WERI-Rb-1 (cell line): ENCODE data around the gene NEK5.

Experiments
- DNase-seq: peaks from one replicate; pipeline ENCODE4 v3.0.0-alpha.2; 2020
- H3K27ac ChIP-seq: fragments of 250-450 bp; sonication (Bioruptor Pico); 2 replicates; pipeline ENCODE4 v1.5.1; 2020; ENCODE audit warnings: mild to moderate bottlenecking, moderate library complexity
- H3K27me3 ChIP-seq: fragments of 250-450 bp; sonication (Bioruptor Pico); 2 replicates; pipeline ENCODE4 v1.5.1; 2021; ENCODE audit warnings: mild to moderate bottlenecking, low read depth, moderate library complexity; ENCODE audit not compliant: insufficient read depth, severe bottlenecking
- H3K36me3 ChIP-seq: fragments of 250-450 bp; sonication (Bioruptor Pico); 2 replicates; pipeline ENCODE4 v1.5.1; 2020; ENCODE audit warnings: mild to moderate bottlenecking, moderate library complexity
- H3K4me3 ChIP-seq: 2 replicates; pipeline ENCODE4 v1.5.1; 2011; ENCODE audit warnings: low read depth, mild to moderate bottlenecking, control low read depth, low read length
- H3K9me3 ChIP-seq: fragments of 250-450 bp; sonication (Bioruptor Pico); 2 replicates; pipeline ENCODE4 v1.5.1; 2021; ENCODE audit warnings: mild to moderate bottlenecking, moderate library complexity; ENCODE audit not compliant: severe bottlenecking
- TF ChIP-seq, protein P1 (sequence below): IDR thresholded peaks from 2 replicates; pipeline ENCODE4 v1.5.1; 2011; ENCODE audit warnings: low read depth, mild to moderate bottlenecking, control low read depth, inconsistent platforms, low read length

Gene NEK5

DNA sequence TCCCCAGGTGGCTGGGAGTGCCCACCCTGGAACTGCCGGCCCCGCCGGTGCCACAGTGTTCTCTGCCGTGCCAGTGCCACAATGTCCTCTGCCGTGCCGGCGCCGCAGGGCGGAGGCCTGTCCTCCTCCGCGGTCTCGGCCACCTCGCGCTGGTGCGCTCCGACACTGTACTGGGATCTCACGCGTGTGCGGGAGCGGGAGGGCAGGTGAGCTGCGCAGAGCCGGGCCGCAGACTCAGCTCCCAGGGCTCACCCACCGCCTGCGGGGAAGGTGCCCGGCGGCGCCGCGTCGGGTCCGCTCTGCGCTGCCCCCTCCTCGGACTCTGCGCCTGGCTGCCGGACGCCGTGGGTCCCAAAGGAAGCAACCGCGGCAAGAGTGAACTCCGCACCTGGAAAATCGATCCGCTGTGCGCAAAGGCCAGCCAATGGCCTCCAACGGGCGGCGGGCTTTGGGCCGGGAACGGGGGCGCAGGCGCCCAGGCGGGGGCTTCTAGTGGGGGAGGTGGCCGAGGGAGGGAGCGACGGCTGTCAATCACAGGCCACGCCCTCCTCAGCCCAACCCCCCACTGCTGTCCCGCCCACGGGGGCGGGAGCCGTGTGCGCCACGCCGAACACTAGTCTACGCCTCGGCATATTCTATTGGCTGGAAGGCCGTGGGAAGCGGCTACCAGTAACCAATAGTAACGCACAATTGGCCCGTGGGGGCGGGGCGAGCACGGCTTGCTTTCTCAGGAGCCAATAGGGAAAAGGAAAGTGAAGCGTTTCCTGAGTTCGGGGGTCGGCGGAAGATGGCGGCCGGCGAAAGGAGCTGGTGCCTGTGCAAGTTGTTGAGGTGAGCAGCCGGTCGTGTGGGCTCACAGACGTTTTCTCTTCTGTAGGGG is 117.0 kb downstream of the NEK5 start, which contains the start of gene ALG11:
ALG11 (plus strand) TSS at position 767 of the 880 bp plus-strand sequence; CDS start at position 788, 21 bp downstream.
- TF ChIP-seq, protein P1, sequence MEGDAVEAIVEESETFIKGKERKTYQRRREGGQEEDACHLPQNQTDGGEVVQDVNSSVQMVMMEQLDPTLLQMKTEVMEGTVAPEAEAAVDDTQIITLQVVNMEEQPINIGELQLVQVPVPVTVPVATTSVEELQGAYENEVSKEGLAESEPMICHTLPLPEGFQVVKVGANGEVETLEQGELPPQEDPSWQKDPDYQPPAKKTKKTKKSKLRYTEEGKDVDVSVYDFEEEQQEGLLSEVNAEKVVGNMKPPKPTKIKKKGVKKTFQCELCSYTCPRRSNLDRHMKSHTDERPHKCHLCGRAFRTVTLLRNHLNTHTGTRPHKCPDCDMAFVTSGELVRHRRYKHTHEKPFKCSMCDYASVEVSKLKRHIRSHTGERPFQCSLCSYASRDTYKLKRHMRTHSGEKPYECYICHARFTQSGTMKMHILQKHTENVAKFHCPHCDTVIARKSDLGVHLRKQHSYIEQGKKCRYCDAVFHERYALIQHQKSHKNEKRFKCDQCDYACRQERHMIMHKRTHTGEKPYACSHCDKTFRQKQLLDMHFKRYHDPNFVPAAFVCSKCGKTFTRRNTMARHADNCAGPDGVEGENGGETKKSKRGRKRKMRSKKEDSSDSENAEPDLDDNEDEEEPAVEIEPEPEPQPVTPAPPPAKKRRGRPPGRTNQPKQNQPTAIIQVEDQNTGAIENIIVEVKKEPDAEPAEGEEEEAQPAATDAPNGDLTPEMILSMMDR: no peak
- H3K27me3 ChIP-seq: no peaks in the 10 kb centered on the region
- peak within 1 kb of the TSS; percentile 81 for H3K4me3 ChIP-seq
- no peaks in the 10 kb centered on the region for H3K9me3 ChIP-seq
- peak; percentile 96 for DNase-seq
- H3K27ac ChIP-seq: peak within 1 kb of the TSS; percentile 78
- no peaks in the 10 kb centered on the region for H3K36me3 ChIP-seq

DNA sequence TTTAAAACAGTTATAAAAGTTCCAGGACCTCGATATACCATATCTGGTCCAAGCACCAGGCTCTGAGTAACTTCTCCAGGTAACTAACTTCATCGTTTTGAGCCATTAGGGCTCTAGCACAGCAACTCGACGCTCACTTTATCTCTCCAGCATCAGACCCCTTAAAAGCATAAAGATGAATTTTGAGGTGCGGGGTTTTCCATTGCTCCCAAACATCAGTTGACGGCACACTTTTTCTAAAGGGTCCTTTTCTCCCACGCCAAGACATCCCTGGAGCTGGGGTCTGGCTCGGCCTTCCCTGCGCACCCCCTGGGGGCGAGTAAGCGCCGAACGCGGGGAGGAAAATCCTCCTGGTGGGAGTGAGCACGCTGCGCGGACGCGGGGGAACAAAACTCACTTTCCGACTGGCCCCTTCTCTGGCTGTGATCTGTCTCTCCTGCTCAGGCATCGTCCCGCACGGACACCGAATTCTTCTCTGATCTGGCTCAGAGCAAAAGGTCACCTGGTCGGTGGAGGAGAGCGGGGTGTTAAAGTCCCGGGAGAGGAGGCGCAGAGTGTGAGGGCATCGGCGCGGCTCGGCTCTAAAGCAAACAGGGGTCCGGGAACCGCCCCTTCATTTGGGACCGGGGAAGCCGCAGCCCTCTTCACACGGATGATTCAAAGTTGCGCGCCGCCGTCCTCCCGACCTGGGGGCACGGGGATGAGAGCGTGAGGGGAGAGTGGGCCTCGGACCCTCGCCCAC is 117.8 kb downstream of the NEK5 start, which contains the start of gene ATP7B:
ATP7B (minus strand) TSS at position 561 of the 742 bp plus-strand sequence; CDS start at position 448, 113 bp downstream.
- DNase-seq: peak; percentile 11
- Histone ChIP-seq H3K27ac (peak within 1 kb of the TSS; percentile 78), H3K36me3 (no peaks in the 10 kb centered on the region), H3K27me3 (no peaks in the 10 kb centered on the region), H3K4me3 (peak within 1 kb of the TSS; percentile 81), H3K9me3 (no peaks in the 10 kb centered on the region)
- TF ChIP-seq, protein P1: no peak

DNA sequence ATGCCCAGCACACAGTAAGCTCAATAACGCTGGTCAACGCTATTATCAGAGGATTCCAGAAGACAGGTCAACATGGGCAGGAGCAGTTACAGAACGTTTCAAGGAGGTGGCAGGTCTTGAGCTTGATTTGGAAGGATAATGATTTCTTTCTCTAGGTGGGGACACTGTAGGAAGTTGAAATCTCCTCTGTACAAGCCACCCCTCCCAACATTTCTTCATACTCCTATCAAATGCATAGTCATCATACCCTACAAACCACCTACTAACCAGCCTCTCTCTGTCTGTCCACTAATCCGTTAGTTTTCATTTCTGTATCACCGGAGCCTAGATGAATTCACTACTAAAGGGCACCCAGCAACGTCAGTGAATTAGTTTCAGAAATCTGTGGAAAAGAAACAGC is 118.9 kb downstream of the NEK5 start:
- Histone ChIP-seq H3K9me3 (no peaks in the 10 kb centered on the region), H3K27ac (no peak overlapping the region), H3K27me3 (no peaks in the 10 kb centered on the region), H3K4me3 (no peak overlapping the region), H3K36me3 (no peaks in the 10 kb centered on the region)
- DNase-seq: no peak
- TF ChIP-seq, protein P1: no peak

DNA sequence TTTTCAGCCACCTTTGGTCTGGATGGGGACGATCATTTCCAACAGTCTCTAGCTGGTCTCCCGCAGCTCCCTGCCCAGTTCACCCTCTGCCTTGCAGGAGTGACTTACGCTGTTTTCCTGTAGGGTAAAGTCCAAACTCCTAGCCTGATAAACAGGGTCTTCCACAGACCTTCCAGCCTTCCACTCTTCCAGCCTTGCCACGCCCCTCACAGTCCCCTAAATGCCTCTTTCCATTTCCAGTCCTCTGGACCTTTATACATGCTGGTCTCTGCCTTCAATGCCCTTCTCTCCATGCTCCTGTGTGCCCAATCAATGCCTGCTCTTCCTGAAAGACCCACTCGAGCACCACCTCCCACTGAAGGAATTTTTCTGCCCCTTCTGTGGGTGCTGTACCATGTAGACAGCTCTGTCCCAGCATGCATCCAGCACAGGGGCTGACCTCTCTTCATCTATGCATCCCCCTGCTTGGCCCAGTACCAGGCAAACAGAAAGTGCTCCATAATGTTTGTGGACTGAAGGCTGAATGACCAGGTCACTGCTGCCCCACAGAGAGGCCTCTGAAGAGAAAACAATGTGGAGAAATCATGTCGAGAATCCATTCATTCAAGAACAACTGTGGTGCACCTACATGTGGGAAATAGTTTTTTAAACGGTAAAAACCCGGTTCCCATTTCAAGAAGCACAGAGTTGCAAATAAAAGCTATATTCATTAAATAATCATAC is 122.2 kb downstream of the NEK5 start:
- no peak for DNase-seq
- TF ChIP-seq, protein P1: no peak
- no peak overlapping the region for H3K27ac ChIP-seq

DNA sequence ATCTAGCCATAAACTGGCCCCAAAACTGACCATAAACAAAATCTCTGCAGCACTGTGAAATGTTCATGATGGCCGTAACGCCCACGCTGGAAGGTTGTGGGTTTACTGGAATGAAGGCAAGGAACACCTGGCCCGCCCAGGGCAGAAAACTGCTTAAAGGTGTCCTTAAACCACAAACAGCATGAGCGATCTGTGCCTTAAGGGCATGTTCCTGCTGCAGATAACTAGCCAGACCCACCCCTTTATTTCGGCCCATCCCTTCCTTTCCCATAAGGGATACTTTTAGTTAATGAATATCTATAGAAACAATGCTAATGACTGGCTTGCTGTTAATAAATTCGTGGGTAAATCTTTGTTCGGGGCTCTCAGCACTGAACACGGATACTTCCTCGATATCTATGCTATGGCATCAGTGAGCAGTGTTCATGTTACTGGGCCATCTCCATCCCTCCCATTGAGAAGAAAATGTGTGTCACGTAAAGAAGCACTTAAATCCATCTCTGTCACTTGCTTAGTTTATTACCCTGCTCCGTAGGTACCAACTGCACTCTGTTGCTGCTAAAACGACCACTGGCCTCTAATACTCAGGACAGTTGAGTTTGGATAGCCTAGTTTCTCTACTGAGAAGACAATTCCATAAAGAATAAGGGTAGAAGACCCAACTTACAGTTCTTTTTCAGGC is 122.9 kb downstream of the NEK5 start:
- Histone ChIP-seq H3K27me3 (no peaks in the 10 kb centered on the region), H3K27ac (no peak overlapping the region), H3K36me3 (no peaks in the 10 kb centered on the region), H3K4me3 (no peak overlapping the region), H3K9me3 (no peaks in the 10 kb centered on the region)
- TF ChIP-seq, protein P1: no peak
- DNase-seq: no peak

More for the DNA sequence above, 122.2 kb downstream of the NEK5 start:
- Histone ChIP-seq H3K27me3 (no peaks in the 10 kb centered on the region), H3K9me3 (no peaks in the 10 kb centered on the region), H3K36me3 (no peaks in the 10 kb centered on the region), H3K4me3 (no peak overlapping the region)
